PC-9 (cell line): ENCODE results near the gene SEMA6A. TPM values are rescaled to one million over a fixed set of nuclear protein-coding genes. Genes with fewer than 3 reads are reported as not detected.

Source experiments
- BruUV-seq: library from RNA; stranded (reverse); fragments of 400-500 nt; replicated peaks from 2 replicates; lab custom pipeline; 2021; lab: Mats Ljungman, UMichigan
- CTCF ChIA-PET: fragments of 300-600 bp; sonication (Branson Sonifier 250); formaldehyde crosslinking; loops from one replicate; lab custom pipeline; 2022; ENCODE audit warnings: antibody characterized with exemption; lab: Charles Lee
- POLR2A ChIA-PET: fragments of 300-600 bp; sonication (Branson Sonifier 250); formaldehyde crosslinking; loops from one replicate; lab custom pipeline; 2022; ENCODE audit warnings: antibody characterized with exemption; ENCODE audit not compliant: unreplicated experiment; lab: Charles Lee
- DNase-seq, 2 experiments: peaks; one replicate each; pipeline versions ENCODE4 v3.0.0 to v3.0.0-alpha.2; 2015 to 2022; ENCODE audit warnings: mixed read lengths in 1 of 2
- H2AFZ ChIP-seq: fragments of 200-600 bp; sonication (generic); 2 replicates; pipeline ENCODE4 v1.8.1; 2017; ENCODE audit warnings: antibody characterized with exemption
- H3F3A ChIP-seq: fragments of 200-600 bp; sonication (generic); 2 replicates; pipeline ENCODE4 v1.8.1; 2017; ENCODE audit warnings: antibody characterized with exemption, mild to moderate bottlenecking, low read depth; ENCODE audit not compliant: insufficient read depth
- H3K27ac ChIP-seq: fragments of 200-600 bp; sonication (generic); 2 replicates; pipeline ENCODE4 v1.6.1; 2016; ENCODE audit warnings: mixed run types
- H3K27me3 ChIP-seq: fragments of 200-600 bp; sonication (generic); 2 replicates; pipeline ENCODE4 v1.6.1; 2016; ENCODE audit warnings: low read depth, mixed run types; ENCODE audit not compliant: insufficient read depth
- H3K36me3 ChIP-seq: fragments of 200-600 bp; sonication (generic); 2 replicates; pipeline ENCODE4 v1.6.1; 2016; ENCODE audit warnings: low read depth, mixed run types
- H3K4me1 ChIP-seq: fragments of 200-600 bp; sonication (generic); replicated peaks from 2 replicates; pipeline ENCODE4 v1.6.1; 2016; ENCODE audit warnings: mixed run types; ENCODE audit not compliant: insufficient read depth
- H3K4me2 ChIP-seq: fragments of 200-600 bp; sonication (generic); 2 replicates; pipeline ENCODE4 v1.6.1; 2017; ENCODE audit warnings: mixed run types
- H3K4me3 ChIP-seq: fragments of 200-600 bp; sonication (generic); 2 replicates; pipeline ENCODE4 v1.6.1; 2016; ENCODE audit warnings: mixed run types
- H3K79me2 ChIP-seq: fragments of 200-600 bp; sonication (generic); 2 replicates; pipeline ENCODE4 v1.6.1; 2017; ENCODE audit warnings: low read depth, mixed run types
- H3K9me2 ChIP-seq: fragments of 200-600 bp; sonication (generic); 2 replicates; pipeline ENCODE4 v1.8.1; 2017; ENCODE audit warnings: mild to moderate bottlenecking; ENCODE audit not compliant: insufficient read depth
- H3K9me3 ChIP-seq: fragments of 200-600 bp; sonication (generic); 2 replicates; pipeline ENCODE4 v1.8.1; 2016; ENCODE audit warnings: low read depth; ENCODE audit not compliant: insufficient read depth
- H4K20me1 ChIP-seq: fragments of 200-600 bp; sonication (generic); 2 replicates; pipeline ENCODE4 v1.8.1; 2017; ENCODE audit not compliant: insufficient read depth
- CTCF ChIP-seq: fragments of 200-600 bp; sonication (generic); conservative IDR thresholded peaks from 2 replicates; pipeline ENCODE4 v1.6.1; 2017; ENCODE audit warnings: mixed run types, antibody characterized with exemption, mild to moderate bottlenecking, moderate library complexity
- EZH2 ChIP-seq: fragments of 200-600 bp; sonication (generic); IDR thresholded peaks from 2 replicates; pipeline ENCODE4 v1.8.0; 2017; ENCODE audit warnings: antibody characterized with exemption, low read depth
- intact Hi-C: fragments of 100-400 bp; cut with micrococcal nuclease; formaldehyde crosslinking; loops from one replicate; pipeline ENCODE4 v1.10.0; 2022; ENCODE audit not compliant: unreplicated experiment
- total RNA-seq: library from RNA; stranded (reverse); gene quantifications from 2 replicates; pipeline ENCODE4 v1.2.3, GENCODE V29; 2021

The SEMA6A gene
- total RNA-seq, 1 experiment from 2014 or later: not detected

GRCh38 chr5:116444373-116445295 is 130.0 kb downstream of the SEMA6A start:
- no TSS peak for BruUV-seq
- no peaks in the 10 kb centered on the region for H3K4me1 ChIP-seq

GRCh38 chr5:116442931-116443551 is 131.6 kb downstream of the SEMA6A start:
- ChIA-PET CTCF (no interaction called here), POLR2A (no interaction called here)
- Histone ChIP-seq H4K20me1 (no peaks in the 10 kb centered on the region), H2AFZ (no peak overlapping the region), H3K27ac (no peak overlapping the region), H3K4me3 (no peak overlapping the region), H3F3A (no peaks in the 10 kb centered on the region), H3K36me3 (no peaks in the 10 kb centered on the region), H3K79me2 (no peaks in the 10 kb centered on the region), H3K4me1 (no peaks in the 10 kb centered on the region), H3K9me3 (no peaks in the 10 kb centered on the region), H3K27me3 (peaks cover 9% of the 10 kb centered on the region; the same call in 1 of the 2 replicates), H3K9me2 (no peaks in the 10 kb centered on the region), H3K4me2 (no peak overlapping the region)
- BruUV-seq: no TSS peak
- TF ChIP-seq EZH2 (no peak), CTCF (no peak)
- DNase-seq: no peak
- intact Hi-C loops: no loop called here

More at GRCh38 chr5:116444373-116445295, 130.0 kb downstream of the SEMA6A start:
- Histone ChIP-seq H3K9me2 (no peaks in the 10 kb centered on the region), H3K36me3 (no peaks in the 10 kb centered on the region), H4K20me1 (no peaks in the 10 kb centered on the region), H3K79me2 (no peaks in the 10 kb centered on the region), H3K27me3 (0 out of 2 replicates have a peak, but pooled peaks cover 6% of the 10 kb centered on the region), H2AFZ (no peak overlapping the region), H3K4me3 (no peak overlapping the region), H3F3A (no peaks in the 10 kb centered on the region), H3K9me3 (no peaks in the 10 kb centered on the region), H3K27ac (no peak overlapping the region), H3K4me2 (no peak overlapping the region)
- no peak for DNase-seq
- ChIA-PET CTCF (no interaction called here), POLR2A (no interaction called here)
- intact Hi-C loops: no loop called here
- no peak for TF ChIP-seq EZH2
- no peak for TF ChIP-seq CTCF

GRCh38 chr5:116442095-116442534 is 132.5 kb downstream of the SEMA6A start:
- Histone ChIP-seq H3K27ac (no peak overlapping the region), H4K20me1 (no peaks in the 10 kb centered on the region), H2AFZ (no peak overlapping the region), H3K4me3 (no peak overlapping the region), H3K79me2 (no peaks in the 10 kb centered on the region), H3K9me3 (no peaks in the 10 kb centered on the region), H3K27me3 (peaks cover 9% of the 10 kb centered on the region; the same call in 1 of the 2 replicates), H3K36me3 (no peaks in the 10 kb centered on the region), H3F3A (no peaks in the 10 kb centered on the region), H3K9me2 (no peaks in the 10 kb centered on the region), H3K4me2 (no peak overlapping the region), H3K4me1 (no peaks in the 10 kb centered on the region)
- no peak for TF ChIP-seq CTCF
- no peak for TF ChIP-seq EZH2
- peak; percentile 23 to 52 for DNase-seq
- BruUV-seq: no TSS peak
- ChIA-PET CTCF (no interaction called here), POLR2A (no interaction called here)
- intact Hi-C loops: no loop called here
